HEK293 (cell line): Measurements from ENCODE around the gene LHB.

Experiments
- CTCF ChIA-PET: fragments of 350-600 bp; formaldehyde crosslinking; extraction: SDS; loops from one replicate; lab custom pipeline; 2021; ENCODE audit warnings: antibody characterized with exemption; lab: Yijun Ruan, JAX
- POLR2A ChIA-PET: fragments of 300-600 bp; formaldehyde crosslinking; extraction: SDS; loops from one replicate; lab custom pipeline; 2020; ENCODE audit warnings: antibody characterized with exemption, inconsistent platforms; lab: Yijun Ruan, JAX
- H3K27ac ChIP-seq: fragments of 200-500 bp; sonication (Bioruptor generic); 2 replicates; pipeline ENCODE4 v1.5.1; 2014; ENCODE audit warnings: low read depth, low read length, control low read depth, inconsistent platforms; ENCODE audit errors: extremely low read depth
- H3K36me3 ChIP-seq, 2 experiments: fragments of 200-500 bp in 1 of 2; sonication (Bioruptor generic) in 1 of 2; 1 replicate in 1 of 2; 2 replicates in 1 of 2; pipeline ENCODE4 v1.5.1; 2014 to 2017; ENCODE audit warnings: inconsistent platforms in 2 of 2, low read length in 2 of 2; ENCODE audit not compliant: control insufficient read depth in 2 of 2, insufficient read depth in 1 of 2
- H3K4me1 ChIP-seq: fragments of 200-500 bp; sonication (Bioruptor generic); 2 replicates; pipeline ENCODE4 v1.5.1; 2014; ENCODE audit warnings: mild to moderate bottlenecking, low read length, inconsistent platforms; ENCODE audit not compliant: control insufficient read depth, insufficient read depth
- H3K4me3 ChIP-seq: 2 replicates; pipeline ENCODE4 v1.5.1; 2011; ENCODE audit warnings: low read depth, mild to moderate bottlenecking, control low read depth, low read length, moderate library complexity
- H3K9me3 ChIP-seq: fragments of 200-500 bp; sonication (Bioruptor generic); 2 replicates; pipeline ENCODE4 v1.5.1; 2014; ENCODE audit warnings: low read depth, low read length, inconsistent platforms; ENCODE audit not compliant: control insufficient read depth, insufficient read depth
- HOXC10 ChIP-seq: sonication (generic); formaldehyde crosslinking; IDR thresholded peaks from 2 replicates; pipeline ENCODE4 v1.8.1; 2023; ENCODE audit warnings: mild to moderate bottlenecking, missing genetic modification reagents
- KLF8 ChIP-seq: fragments of 450-650 bp; formaldehyde crosslinking; IDR thresholded peaks from 2 replicates; pipeline ENCODE4 v1.5.1; 2016; ENCODE audit warnings: missing biosample characterization, missing genetic modification characterization
- PRDM10 ChIP-seq: fragments of 450-650 bp; formaldehyde crosslinking; IDR thresholded peaks from 2 replicates; pipeline ENCODE4 v1.5.1; 2016; ENCODE audit warnings: missing biosample characterization, missing genetic modification characterization
- REPIN1 ChIP-seq: fragments of 450-650 bp; formaldehyde crosslinking; IDR thresholded peaks from 2 replicates; pipeline ENCODE4 v1.5.1; 2017; ENCODE audit warnings: missing biosample characterization, missing genetic modification characterization, low read depth
- SP2 ChIP-seq: fragments of 450-650 bp; formaldehyde crosslinking; IDR thresholded peaks from 2 replicates; pipeline ENCODE4 v1.5.1; 2016; ENCODE audit warnings: missing biosample characterization, missing genetic modification characterization
- ZIC2 ChIP-seq: fragments of 450-650 bp; formaldehyde crosslinking; IDR thresholded peaks from 2 replicates; pipeline ENCODE4 v1.5.1; 2016; ENCODE audit warnings: missing biosample characterization, missing genetic modification characterization
- ZNF223 ChIP-seq: fragments of 450-650 bp; formaldehyde crosslinking; IDR thresholded peaks from 2 replicates; pipeline ENCODE4 v1.5.1; 2016; ENCODE audit warnings: missing biosample characterization, missing genetic modification characterization
- ZNF311 ChIP-seq: fragments of 450-650 bp; formaldehyde crosslinking; IDR thresholded peaks from 2 replicates; pipeline ENCODE4 v1.5.1; 2017; ENCODE audit warnings: missing biosample characterization, missing genetic modification characterization, borderline replicate concordance
- ZNF433 ChIP-seq: fragments of 450-650 bp; formaldehyde crosslinking; IDR thresholded peaks from 2 replicates; pipeline ENCODE4 v1.5.1; 2016; ENCODE audit warnings: missing biosample characterization, missing genetic modification characterization, low read depth
- ZNF530 ChIP-seq: fragments of 450-650 bp; formaldehyde crosslinking; IDR thresholded peaks from 2 replicates; pipeline ENCODE4 v1.5.1; 2016; ENCODE audit warnings: low read depth, missing biosample characterization, missing genetic modification characterization
- ZNF561 ChIP-seq: fragments of 450-650 bp; IDR thresholded peaks from 2 replicates; pipeline ENCODE4 v1.5.1; 2018; ENCODE audit warnings: missing biosample characterization, missing genetic modification characterization, borderline replicate concordance
- TF ChIP-seq, protein P1 (sequence below): fragments of 450-650 bp; formaldehyde crosslinking; IDR thresholded peaks from 2 replicates; pipeline ENCODE4 v1.5.1; 2016; ENCODE audit warnings: missing biosample characterization, missing genetic modification characterization, borderline replicate concordance
- TF ChIP-seq, protein P2 (sequence below): fragments of 450-650 bp; formaldehyde crosslinking; IDR thresholded peaks from 2 replicates; pipeline ENCODE4 v1.5.1; 2016; ENCODE audit warnings: missing biosample characterization, missing genetic modification characterization
- TF ChIP-seq, protein P3 (sequence below): fragments of 450-650 bp; formaldehyde crosslinking; IDR thresholded peaks from 2 replicates; pipeline ENCODE4 v1.5.0; 2017; ENCODE audit warnings: missing biosample characterization, missing genetic modification characterization, borderline replicate concordance
- TF ChIP-seq, protein P4 (sequence below): fragments of 450-650 bp; formaldehyde crosslinking; IDR thresholded peaks from 2 replicates; pipeline ENCODE4; 2016; ENCODE audit warnings: missing biosample characterization, missing genetic modification characterization

Gene LHB

DNA sequence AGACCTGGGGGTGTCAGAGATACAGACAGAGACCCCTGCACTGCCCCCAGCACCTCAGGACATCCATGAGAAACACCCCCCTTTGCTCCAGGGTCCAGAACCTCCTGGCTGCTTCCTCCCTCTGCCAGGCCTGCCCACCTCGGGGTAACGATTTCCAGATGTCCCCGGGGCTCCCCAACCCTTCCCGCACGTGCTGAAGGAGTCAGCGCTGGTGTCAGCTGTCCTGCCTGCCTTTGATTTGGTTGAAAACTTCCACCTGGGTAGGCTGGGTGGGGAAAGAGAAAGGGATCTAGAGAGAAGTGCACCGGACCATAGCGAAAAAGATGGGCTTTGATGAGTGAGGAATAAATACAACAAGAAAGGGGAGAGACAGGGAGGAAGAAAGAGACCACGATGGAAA, 42.2 kb upstream of the LHB start:
- POLR2A ChIA-PET = interaction anchor here (0.6 to 1.1 kb wide), 2 partner anchors 45 to 69 kb away, joined by 3 read pairs; no protein-coding TSS in a partner anchor

GRCh38 chr19:49058562-49058961, 41.7 kb upstream of the LHB start:
- Histone ChIP-seq H3K9me3 (no peaks in the 10 kb centered on the region), H3K36me3 (no peaks in the 10 kb centered on the region), H3K4me3 (no peak overlapping the region), H3K4me1 (no peaks in the 10 kb centered on the region; the same call in 1 of the 2 replicates), H3K27ac (no peak overlapping the region)
- POLR2A ChIA-PET = interaction anchor here (0.6 to 1.6 kb wide), 2 partner anchors 15 to 69 kb away, joined by 3 read pairs; no protein-coding TSS in a partner anchor
- CTCF ChIA-PET = interaction anchor here (1.9 to 3.3 kb wide), 2 partner anchors 15 to 66 kb away, joined by 11 to 18 read pairs; partner anchors contain the start of genes GYS1, KCNA7 and RUVBL2
- TF ChIP-seq ZIC2 (peak; percentile 46), ZNF311 (no peak), SP2 (tag by site-specific recombination) (peak; percentile 40; the same call in 1 of the 2 replicates)

More for the DNA sequence above, 42.2 kb upstream of the LHB start:
- TF ChIP-seq ZNF433 (tag by site-specific recombination) (no peak), ZNF561 (no peak), PRDM10 (tag by site-specific recombination) (0 out of 2 replicates have a peak, but pooled peaks have one; percentile 29), ZNF223 (tag by site-specific recombination) (no peak), REPIN1 (tag by site-specific recombination) (no peak)
- H3K27ac ChIP-seq = no peak overlapping the region
- no peaks in the 10 kb centered on the region; the same call in 1 of the 2 replicates for H3K4me1 ChIP-seq
- CTCF ChIA-PET = interaction anchor here (0.6 to 3.3 kb wide), 5 partner anchors 11 to 242 kb away, joined by 3 to 18 read pairs (median 11); partner anchors contain the start of genes GYS1, KCNA7 and RUVBL2
- H3K36me3 ChIP-seq = no peaks in the 10 kb centered on the region
- no peak overlapping the region for H3K4me3 ChIP-seq
- H3K9me3 ChIP-seq = no peaks in the 10 kb centered on the region

GRCh38 chr19:49057636-49058234, 40.8 kb upstream of the LHB start, which contains the start of gene CGB7:
CGB7 (minus strand) TSS chr19:49057749; CDS start chr19:49055375, 2,374 bp downstream.
- Histone ChIP-seq H3K36me3 (no peaks in the 10 kb centered on the region), H3K4me3 (peak within 1 kb of the TSS; percentile 44), H3K9me3 (no peaks in the 10 kb centered on the region), H3K27ac (no peak within 1 kb of the TSS), H3K4me1 (no peaks in the 10 kb centered on the region; the same call in 1 of the 2 replicates)
- POLR2A ChIA-PET = interaction anchor here (1.6 kb wide), 1 partner anchor 16 kb away, joined by 3 read pairs; no protein-coding TSS in a partner anchor
- CTCF ChIA-PET = interaction anchor here (0.6 to 2.2 kb wide), 3 partner anchors 17 to 65 kb away, joined by 3 to 17 read pairs (median 11); partner anchors contain the start of genes GYS1 and RUVBL2
- no peak for TF ChIP-seq ZNF530 (tag by site-specific recombination)
- TF ChIP-seq, protein P1, sequence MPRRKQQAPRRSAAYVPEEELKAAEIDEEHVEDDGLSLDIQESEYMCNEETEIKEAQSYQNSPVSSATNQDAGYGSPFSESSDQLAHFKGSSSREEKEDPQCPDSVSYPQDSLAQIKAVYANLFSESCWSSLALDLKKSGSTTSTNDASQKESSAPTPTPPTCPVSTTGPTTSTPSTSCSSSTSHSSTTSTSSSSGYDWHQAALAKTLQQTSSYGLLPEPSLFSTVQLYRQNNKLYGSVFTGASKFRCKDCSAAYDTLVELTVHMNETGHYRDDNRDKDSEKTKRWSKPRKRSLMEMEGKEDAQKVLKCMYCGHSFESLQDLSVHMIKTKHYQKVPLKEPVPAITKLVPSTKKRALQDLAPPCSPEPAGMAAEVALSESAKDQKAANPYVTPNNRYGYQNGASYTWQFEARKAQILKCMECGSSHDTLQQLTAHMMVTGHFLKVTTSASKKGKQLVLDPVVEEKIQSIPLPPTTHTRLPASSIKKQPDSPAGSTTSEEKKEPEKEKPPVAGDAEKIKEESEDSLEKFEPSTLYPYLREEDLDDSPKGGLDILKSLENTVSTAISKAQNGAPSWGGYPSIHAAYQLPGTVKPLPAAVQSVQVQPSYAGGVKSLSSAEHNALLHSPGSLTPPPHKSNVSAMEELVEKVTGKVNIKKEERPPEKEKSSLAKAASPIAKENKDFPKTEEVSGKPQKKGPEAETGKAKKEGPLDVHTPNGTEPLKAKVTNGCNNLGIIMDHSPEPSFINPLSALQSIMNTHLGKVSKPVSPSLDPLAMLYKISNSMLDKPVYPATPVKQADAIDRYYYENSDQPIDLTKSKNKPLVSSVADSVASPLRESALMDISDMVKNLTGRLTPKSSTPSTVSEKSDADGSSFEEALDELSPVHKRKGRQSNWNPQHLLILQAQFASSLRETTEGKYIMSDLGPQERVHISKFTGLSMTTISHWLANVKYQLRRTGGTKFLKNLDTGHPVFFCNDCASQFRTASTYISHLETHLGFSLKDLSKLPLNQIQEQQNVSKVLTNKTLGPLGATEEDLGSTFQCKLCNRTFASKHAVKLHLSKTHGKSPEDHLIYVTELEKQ (tag by site-specific recombination) = no peak
- TF ChIP-seq, protein P2, sequence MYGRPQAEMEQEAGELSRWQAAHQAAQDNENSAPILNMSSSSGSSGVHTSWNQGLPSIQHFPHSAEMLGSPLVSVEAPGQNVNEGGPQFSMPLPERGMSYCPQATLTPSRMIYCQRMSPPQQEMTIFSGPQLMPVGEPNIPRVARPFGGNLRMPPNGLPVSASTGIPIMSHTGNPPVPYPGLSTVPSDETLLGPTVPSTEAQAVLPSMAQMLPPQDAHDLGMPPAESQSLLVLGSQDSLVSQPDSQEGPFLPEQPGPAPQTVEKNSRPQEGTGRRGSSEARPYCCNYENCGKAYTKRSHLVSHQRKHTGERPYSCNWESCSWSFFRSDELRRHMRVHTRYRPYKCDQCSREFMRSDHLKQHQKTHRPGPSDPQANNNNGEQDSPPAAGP = no peak
- TF ChIP-seq, protein P3, sequence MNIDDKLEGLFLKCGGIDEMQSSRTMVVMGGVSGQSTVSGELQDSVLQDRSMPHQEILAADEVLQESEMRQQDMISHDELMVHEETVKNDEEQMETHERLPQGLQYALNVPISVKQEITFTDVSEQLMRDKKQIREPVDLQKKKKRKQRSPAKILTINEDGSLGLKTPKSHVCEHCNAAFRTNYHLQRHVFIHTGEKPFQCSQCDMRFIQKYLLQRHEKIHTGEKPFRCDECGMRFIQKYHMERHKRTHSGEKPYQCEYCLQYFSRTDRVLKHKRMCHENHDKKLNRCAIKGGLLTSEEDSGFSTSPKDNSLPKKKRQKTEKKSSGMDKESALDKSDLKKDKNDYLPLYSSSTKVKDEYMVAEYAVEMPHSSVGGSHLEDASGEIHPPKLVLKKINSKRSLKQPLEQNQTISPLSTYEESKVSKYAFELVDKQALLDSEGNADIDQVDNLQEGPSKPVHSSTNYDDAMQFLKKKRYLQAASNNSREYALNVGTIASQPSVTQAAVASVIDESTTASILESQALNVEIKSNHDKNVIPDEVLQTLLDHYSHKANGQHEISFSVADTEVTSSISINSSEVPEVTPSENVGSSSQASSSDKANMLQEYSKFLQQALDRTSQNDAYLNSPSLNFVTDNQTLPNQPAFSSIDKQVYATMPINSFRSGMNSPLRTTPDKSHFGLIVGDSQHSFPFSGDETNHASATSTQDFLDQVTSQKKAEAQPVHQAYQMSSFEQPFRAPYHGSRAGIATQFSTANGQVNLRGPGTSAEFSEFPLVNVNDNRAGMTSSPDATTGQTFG (tag by site-specific recombination) = no peak
- TF ChIP-seq, protein P4, sequence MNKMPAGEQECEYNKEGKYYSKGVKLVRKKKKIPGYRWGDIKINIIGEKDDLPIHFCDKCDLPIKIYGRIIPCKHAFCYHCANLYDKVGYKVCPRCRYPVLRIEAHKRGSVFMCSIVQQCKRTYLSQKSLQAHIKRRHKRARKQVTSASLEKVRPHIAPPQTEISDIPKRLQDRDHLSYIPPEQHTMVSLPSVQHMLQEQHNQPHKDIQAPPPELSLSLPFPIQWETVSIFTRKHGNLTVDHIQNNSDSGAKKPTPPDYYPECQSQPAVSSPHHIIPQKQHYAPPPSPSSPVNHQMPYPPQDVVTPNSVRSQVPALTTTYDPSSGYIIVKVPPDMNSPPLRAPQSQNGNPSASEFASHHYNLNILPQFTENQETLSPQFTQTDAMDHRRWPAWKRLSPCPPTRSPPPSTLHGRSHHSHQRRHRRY (tag by site-specific recombination) = no peak
- no peak for TF ChIP-seq KLF8
- TF ChIP-seq ZNF223 (tag by site-specific recombination) = no peak
- TF ChIP-seq HOXC10 (CRISPR knock-in tag) = no peak
